CD14-positive monocyte (primary cell): ENCODE measurements around the gene TBCD. TPM values are rescaled to one million over a fixed set of nuclear protein-coding genes. Genes with fewer than 3 reads are reported as not detected.

ENCODE experiments used
- DNase-seq, 3 donors: peaks; one replicate each; pipeline ENCODE4 v3.0.0-alpha.2; 2011 to 2022
- H2AFZ ChIP-seq: 2 replicates; pipeline ENCODE4 v1.6.0; 2012; ENCODE audit warnings: mild to moderate bottlenecking, low read depth, low read length, inconsistent platforms; ENCODE audit not compliant: insufficient read depth, poor library complexity, severe bottlenecking
- H3K27ac ChIP-seq, 2 donors: 1 replicate in 1 of 2; 2 replicates in 1 of 2; pipeline ENCODE4 v1.5.1; 2012 to 2013; ENCODE audit warnings: low read length in 2 of 2, control low read depth in 1 of 2, inconsistent platforms in 1 of 2, low read depth in 1 of 2, mild to moderate bottlenecking in 1 of 2
- H3K27me3 ChIP-seq, 2 donors: one replicate each; pipeline versions ENCODE4 v1.6.0 to v1.6.1; 2011 to 2013; ENCODE audit warnings: low read length in 2 of 2; ENCODE audit not compliant: control insufficient read depth in 2 of 2, insufficient read depth in 2 of 2
- H3K36me3 ChIP-seq, 2 donors: replicated peaks in 1 of 2; 1 replicate in 1 of 2; 2 replicates in 1 of 2; pipeline versions ENCODE4 v1.5.1 to v1.6.1; 2012 to 2013; ENCODE audit warnings: low read length in 2 of 2, control low read depth in 1 of 2, inconsistent platforms in 1 of 2, mild to moderate bottlenecking in 1 of 2; ENCODE audit not compliant: insufficient read depth in 2 of 2, control insufficient read depth in 1 of 2
- H3K4me1 ChIP-seq, 2 donors: 1 replicate in 1 of 2; 2 replicates in 1 of 2; pipeline versions ENCODE4 v1.5.1 to v1.6.1; 2012 to 2013; ENCODE audit warnings: low read length in 2 of 2, control low read depth in 1 of 2, inconsistent platforms in 1 of 2, mild to moderate bottlenecking in 1 of 2, moderate library complexity in 1 of 2; ENCODE audit not compliant: insufficient read depth in 2 of 2, control insufficient read depth in 1 of 2
- H3K4me2 ChIP-seq: replicated peaks from 2 replicates; pipeline ENCODE3; 2012; ENCODE audit warnings: low read length, moderate library complexity, mild to moderate bottlenecking; ENCODE audit not compliant: poor library complexity, severe bottlenecking; ENCODE audit errors: extremely low read depth
- H3K4me3 ChIP-seq, 3 experiments: fragments of 200-600 bp in 1 of 3; sonication (generic) in 1 of 3; replicated peaks in 1 of 3; 1 replicate in 2 of 3; 2 replicates in 1 of 3; pipeline ENCODE4 v1.5.1; 2011 to 2013; ENCODE audit warnings: low read length in 3 of 3, mild to moderate bottlenecking in 3 of 3, control low read depth in 2 of 3, low read depth in 2 of 3, inconsistent platforms in 1 of 3, moderate library complexity in 1 of 3
- H3K79me2 ChIP-seq: 2 replicates; pipeline ENCODE4 v1.6.0; 2012; ENCODE audit warnings: mild to moderate bottlenecking, control low read depth, inconsistent platforms, low read length, moderate library complexity; ENCODE audit not compliant: insufficient read depth
- H3K9ac ChIP-seq: 2 replicates; pipeline ENCODE4 v1.6.0; 2017; ENCODE audit warnings: low read length, mild to moderate bottlenecking; ENCODE audit not compliant: insufficient read depth, poor library complexity, severe bottlenecking
- H3K9me3 ChIP-seq, 2 donors: replicated peaks in 1 of 2; 1 replicate in 1 of 2; 2 replicates in 1 of 2; pipeline versions ENCODE4 v1.5.1 to v1.6.1; 2012 to 2013; ENCODE audit warnings: low read length in 2 of 2, control low read depth in 1 of 2; ENCODE audit not compliant: control insufficient read depth in 1 of 2, insufficient read depth in 1 of 2
- H4K20me1 ChIP-seq: 2 replicates; pipeline ENCODE4 v1.6.0; 2012; ENCODE audit warnings: mild to moderate bottlenecking, low read length, control low read depth, moderate library complexity; ENCODE audit not compliant: insufficient read depth
- H3K27ac Mint-ChIP-seq, 7 donors: one replicate each; pipeline ENCODE4 v1.8.0; 2020; ENCODE audit warnings: mild to moderate bottlenecking in 7 of 7, mixed read lengths in 7 of 7, moderate library complexity in 6 of 7, inconsistent platforms in 2 of 7
- H3K27me3 Mint-ChIP-seq, 3 donors: one replicate each; pipeline ENCODE4 v1.8.0; 2021 to 2022; ENCODE audit warnings: low read depth in 3 of 3, mild to moderate bottlenecking in 3 of 3, mixed read lengths in 3 of 3, moderate library complexity in 3 of 3, inconsistent platforms in 1 of 3
- H3K36me3 Mint-ChIP-seq, 2 donors: one replicate each; pipeline ENCODE4 v1.8.0; 2020; ENCODE audit warnings: mixed read lengths in 2 of 2, inconsistent platforms in 1 of 2, mild to moderate bottlenecking in 1 of 2
- H3K4me1 Mint-ChIP-seq: one replicate; pipeline ENCODE4 v1.8.0; 2020; ENCODE audit warnings: mild to moderate bottlenecking, mixed read lengths
- H3K4me3 Mint-ChIP-seq, 2 donors: one replicate each; pipeline ENCODE4 v1.8.0; 2020; ENCODE audit warnings: mild to moderate bottlenecking in 2 of 2, mixed read lengths in 2 of 2, moderate library complexity in 1 of 2
- H3K9me3 Mint-ChIP-seq, 7 donors: one replicate each; pipeline ENCODE4 v1.8.0; 2020 to 2022; ENCODE audit warnings: mixed read lengths in 7 of 7, mild to moderate bottlenecking in 6 of 7, moderate library complexity in 6 of 7, inconsistent platforms in 2 of 7
- WGBS: methylation state at CpG from one replicate; pipeline ENCODE4 v1.1.5; 2013; ENCODE audit warnings: missing lambda C conversion rate; ENCODE audit not compliant: insufficient coverage; 5-methylcytosine and 5-hydroxymethylcytosine counted together
- intact Hi-C, 2 donors: fragments of 100-400 bp; cut with micrococcal nuclease; formaldehyde crosslinking; loops; one replicate each; pipeline versions ENCODE4 v1.15.0 to v1.15.1; 2023
- polyA plus RNA-seq, 3 donors: library from polyadenylated mRNA; depleted of rRNA in 1 of 3; unstranded in 2 of 3; stranded (reverse) in 1 of 3; fragments of 300-500 nt in 2 of 3; fragments of >200 nt in 1 of 3; fragmentation: Illumina TruSeq in 2 of 3; gene quantifications; 1 replicate in 2 of 3; 2 replicates in 1 of 3; pipeline ENCODE4 v1.2.3, GENCODE V29; 2012 to 2021
- TF ChIP-seq, protein P1 (sequence below): fragments of 200-600 bp; IDR thresholded peaks from one replicate; pipeline ENCODE4 v1.8.0; 2022; ENCODE audit warnings: antibody characterized with exemption, mild to moderate bottlenecking

The TBCD gene
- polyA plus RNA-seq, 3 donors: 54.7 to 74.0 (median 66.6) TPM

DNA sequence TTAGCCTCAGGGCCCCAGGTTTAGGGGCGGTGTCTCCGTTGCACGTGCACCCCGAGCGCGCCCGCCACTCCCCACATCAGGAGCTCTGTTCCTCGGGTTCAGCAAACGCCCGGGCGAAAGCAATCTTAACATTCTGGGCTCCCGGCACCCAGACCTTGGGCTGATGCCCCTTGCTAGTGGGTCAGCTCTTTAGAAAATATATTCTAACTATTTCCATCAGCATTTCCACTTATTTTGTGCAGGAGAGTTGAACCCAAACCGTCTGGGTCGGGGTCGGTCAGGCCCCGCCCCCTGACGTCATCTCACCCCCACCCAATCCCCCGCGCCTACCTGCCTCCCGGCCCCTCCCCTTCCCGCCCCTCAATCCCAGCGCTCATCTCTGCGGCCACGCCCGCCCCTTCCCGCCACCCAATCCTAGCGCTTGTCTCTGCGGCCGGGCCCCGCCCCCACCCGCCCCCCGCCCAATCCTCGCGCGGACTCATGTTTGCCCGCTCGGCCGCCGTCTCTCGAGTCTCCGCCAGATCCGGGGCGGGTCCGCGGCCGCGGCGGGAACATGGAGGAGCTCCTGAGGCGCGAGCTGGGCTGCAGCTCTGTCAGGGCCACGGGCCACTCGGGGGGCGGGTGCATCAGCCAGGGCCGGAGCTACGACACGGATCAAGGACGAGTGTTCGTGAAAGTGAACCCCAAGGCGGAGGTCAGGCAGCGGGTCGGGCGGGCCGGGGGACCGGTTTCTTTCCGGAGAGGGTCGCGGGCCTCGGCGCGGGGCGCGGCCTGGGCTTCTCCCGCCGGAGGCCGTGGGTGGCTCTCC, 35.5 kb upstream of the TBCD start, which contains the start of gene FN3KRP:
TSS of gene FN3KRP (plus strand) at position 504 of the 808 bp plus-strand sequence. CDS start at position 554, 50 bp downstream.
- TF ChIP-seq, protein P1, sequence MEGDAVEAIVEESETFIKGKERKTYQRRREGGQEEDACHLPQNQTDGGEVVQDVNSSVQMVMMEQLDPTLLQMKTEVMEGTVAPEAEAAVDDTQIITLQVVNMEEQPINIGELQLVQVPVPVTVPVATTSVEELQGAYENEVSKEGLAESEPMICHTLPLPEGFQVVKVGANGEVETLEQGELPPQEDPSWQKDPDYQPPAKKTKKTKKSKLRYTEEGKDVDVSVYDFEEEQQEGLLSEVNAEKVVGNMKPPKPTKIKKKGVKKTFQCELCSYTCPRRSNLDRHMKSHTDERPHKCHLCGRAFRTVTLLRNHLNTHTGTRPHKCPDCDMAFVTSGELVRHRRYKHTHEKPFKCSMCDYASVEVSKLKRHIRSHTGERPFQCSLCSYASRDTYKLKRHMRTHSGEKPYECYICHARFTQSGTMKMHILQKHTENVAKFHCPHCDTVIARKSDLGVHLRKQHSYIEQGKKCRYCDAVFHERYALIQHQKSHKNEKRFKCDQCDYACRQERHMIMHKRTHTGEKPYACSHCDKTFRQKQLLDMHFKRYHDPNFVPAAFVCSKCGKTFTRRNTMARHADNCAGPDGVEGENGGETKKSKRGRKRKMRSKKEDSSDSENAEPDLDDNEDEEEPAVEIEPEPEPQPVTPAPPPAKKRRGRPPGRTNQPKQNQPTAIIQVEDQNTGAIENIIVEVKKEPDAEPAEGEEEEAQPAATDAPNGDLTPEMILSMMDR: no peak
- Mint-ChIP-seq H3K9me3 (peaks cover 0 to 2% (median 0%) of the 10 kb centered on the region in 7 donors), H3K4me3 (peak within 1 kb of the TSS; percentile 96 to 98), H3K4me1 (peaks cover 20% of the 10 kb centered on the region), H3K27me3 (peaks cover 2 to 10% (median 4%) of the 10 kb centered on the region in 3 donors), H3K27ac (peak within 1 kb of the TSS; percentile 70 to 92 (median 77)), H3K36me3 (peaks cover 23 to 26% of the 10 kb centered on the region in 2 donors)
- Histone ChIP-seq H3K27me3 (no peaks in the 10 kb centered on the region), H3K27ac (peak within 1 kb of the TSS in 1 of 2 donors; percentile 59), H3K36me3 (peaks cover 19 to 26% of the 10 kb centered on the region in 2 donors), H3K4me3 (peak within 1 kb of the TSS; percentile 69 to 88 (median 84)), H3K9ac (peak within 1 kb of the TSS; percentile 67), H3K4me1 (peaks cover 17 to 20% of the 10 kb centered on the region in 2 donors), H3K4me2 (peak within 1 kb of the TSS; percentile 75), H2AFZ (peak within 1 kb of the TSS; percentile 90), H3K9me3 (no peaks in the 10 kb centered on the region), H3K79me2 (peaks cover 13% of the 10 kb centered on the region), H4K20me1 (no peaks in the 10 kb centered on the region)
- peak; percentile 88 to 93 (median 93) for DNase-seq
- intact Hi-C loops: loop anchor here (5.0 kb wide), 2 partner anchors 36 to 69 kb away; partner anchors contain the start of genes TBCD (in 1 of the 2) and WDR45B (in 1 of the 2)
- under 1% methylated on average over 53 of the region's 75 CpGs for WGBS

DNA sequence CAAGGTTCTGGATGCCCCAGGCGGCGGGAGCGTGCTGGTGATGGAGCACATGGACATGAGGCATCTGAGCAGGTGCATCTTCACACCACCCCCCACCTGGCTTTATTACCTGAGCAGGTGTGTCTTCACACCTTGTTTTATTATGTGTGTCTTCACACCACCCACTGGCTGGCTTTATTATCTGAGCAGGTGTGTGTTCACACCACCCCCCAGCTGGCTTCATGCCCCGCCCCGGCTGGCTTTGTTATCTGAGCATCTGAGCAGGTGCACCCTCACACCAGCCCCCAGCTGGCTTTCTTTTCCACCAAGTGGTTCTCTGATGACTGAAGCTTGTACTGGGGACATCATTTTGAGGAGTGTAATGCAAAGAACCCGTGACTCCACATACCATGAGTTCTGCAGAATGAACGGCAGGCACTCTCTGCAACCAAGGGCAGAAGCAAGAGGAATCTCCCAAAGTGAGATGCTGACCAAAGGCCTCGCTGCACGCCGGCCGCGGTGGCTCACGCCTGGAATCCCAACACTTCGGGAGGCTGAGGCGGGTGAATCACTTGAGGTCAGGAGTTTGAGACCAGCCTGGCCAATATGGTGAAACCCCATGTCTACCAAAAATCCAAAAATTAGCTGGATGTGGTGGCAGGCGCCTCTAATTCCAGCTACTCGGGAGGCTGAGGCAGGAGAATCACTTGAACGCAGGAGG, 32.7 kb upstream of the TBCD start:
- Mint-ChIP-seq H3K4me1 (peaks cover 20% of the 10 kb centered on the region), H3K9me3 (peaks cover 0 to 2% (median 0%) of the 10 kb centered on the region in 7 donors), H3K27ac (no peak overlapping the region), H3K27me3 (peaks cover 2 to 10% (median 4%) of the 10 kb centered on the region in 3 donors), H3K4me3 (no peak overlapping the region), H3K36me3 (peaks cover 39 to 46% of the 10 kb centered on the region in 2 donors)
- Histone ChIP-seq H3K27ac (no peak overlapping the region), H3K4me2 (no peak overlapping the region), H3K4me3 (no peak overlapping the region), H3K36me3 (peaks cover 33 to 37% of the 10 kb centered on the region in 2 donors), H3K4me1 (peaks cover 17 to 20% of the 10 kb centered on the region in 2 donors), H3K79me2 (peaks cover 13% of the 10 kb centered on the region), H3K27me3 (no peaks in the 10 kb centered on the region), H4K20me1 (no peaks in the 10 kb centered on the region), H2AFZ (no peak overlapping the region), H3K9ac (no peak overlapping the region), H3K9me3 (no peaks in the 10 kb centered on the region)
- intact Hi-C loops: loop anchor here (5.0 kb wide), 2 partner anchors 33 to 72 kb away; partner anchors contain the start of genes TBCD (in 1 of the 2) and WDR45B (in 1 of the 2)
- no peak for DNase-seq
- WGBS: 100% methylated on average over 16 of the region's 18 CpGs
- TF ChIP-seq, protein P1: no peak
